IPS-20b (cell line): ENCODE data around the gene IQSEC1.
A peak's percentile ranks its signal among the peaks of the same experiment; 100 is the strongest.

Source experiments
- H3K27ac ChIP-seq: one replicate; pipeline ENCODE4 v1.5.1; 2013; ENCODE audit warnings: low read length
- H3K27me3 ChIP-seq: 2 replicates; pipeline ENCODE4 v1.6.1; 2013; ENCODE audit warnings: mild to moderate bottlenecking, low read length, inconsistent platforms; ENCODE audit not compliant: insufficient read depth
- H3K36me3 ChIP-seq: 2 replicates; pipeline ENCODE4 v1.6.1; 2013; ENCODE audit warnings: low read depth, mild to moderate bottlenecking, inconsistent platforms, low read length, moderate library complexity; ENCODE audit not compliant: insufficient read depth
- H3K4me1 ChIP-seq: 2 replicates; pipeline ENCODE4 v1.6.1; 2013; ENCODE audit warnings: mild to moderate bottlenecking, control low read depth, inconsistent platforms, low read length, moderate library complexity; ENCODE audit not compliant: insufficient read depth
- H3K4me3 ChIP-seq: 2 replicates; pipeline ENCODE4 v1.5.1; 2013; ENCODE audit warnings: mild to moderate bottlenecking, low read length, inconsistent platforms
- H3K9ac ChIP-seq: 2 replicates; pipeline ENCODE4 v1.6.1; 2013; ENCODE audit warnings: low read depth, mild to moderate bottlenecking, inconsistent platforms, low read length, moderate library complexity
- H3K9me3 ChIP-seq: 2 replicates; pipeline ENCODE4 v1.6.1; 2013; ENCODE audit warnings: mild to moderate bottlenecking, low read depth, low read length, inconsistent platforms; ENCODE audit not compliant: insufficient read depth

IQSEC1 gene

DNA sequence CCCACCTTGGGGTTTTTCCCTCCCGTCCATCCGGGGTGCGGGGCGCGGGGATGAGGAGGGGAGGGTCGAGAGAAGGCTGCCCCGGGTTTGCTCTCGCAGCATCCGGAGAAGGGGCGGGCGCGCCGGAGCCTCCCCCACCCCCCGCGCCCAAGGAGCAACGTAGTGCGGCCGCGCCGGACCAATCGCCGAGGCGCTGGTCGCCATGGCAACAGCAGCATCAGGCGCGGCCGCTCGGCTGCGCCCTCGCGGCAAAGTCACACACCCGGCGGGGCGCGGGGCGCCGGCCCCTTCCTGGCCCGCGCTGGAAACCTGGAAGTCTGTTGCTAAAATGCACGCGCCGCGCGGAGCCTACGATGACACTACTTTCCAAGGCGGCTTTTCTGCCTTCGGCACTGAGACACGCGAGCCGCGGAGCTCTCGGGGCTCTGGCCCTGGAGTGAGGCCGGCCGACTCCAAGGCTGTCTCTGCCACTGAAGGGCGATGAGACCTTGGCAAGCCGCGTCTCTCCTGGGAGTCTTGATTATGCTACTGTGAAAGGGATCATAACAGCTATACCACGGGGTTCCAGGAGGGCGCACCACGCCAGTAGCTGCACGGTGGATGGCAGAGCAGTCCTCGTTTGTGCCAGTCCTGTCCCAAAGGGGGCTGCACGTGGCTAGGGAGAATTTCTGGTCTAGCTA, at the start of gene IQSEC1:
TSS of gene IQSEC1 (minus strand) at position 104 of the 680 bp plus-strand sequence. CDS start 415 bp downstream, outside the sequence.
- no peaks in the 10 kb centered on the region for H3K9me3 ChIP-seq
- no peaks in the 10 kb centered on the region; the same call in 1 of the 2 replicates for H3K4me1 ChIP-seq
- no peak within 1 kb of the TSS for H3K27ac ChIP-seq
- no peaks in the 10 kb centered on the region for H3K36me3 ChIP-seq
- H3K27me3 ChIP-seq = peaks cover 45% of the 10 kb centered on the region
- H3K9ac ChIP-seq = no peak within 1 kb of the TSS
- H3K4me3 ChIP-seq = peak within 1 kb of the TSS; percentile 58; the same call in 1 of the 2 replicates

GRCh38 chr3:13122081-13123012, 49.1 kb upstream of the IQSEC1 start:
- Histone ChIP-seq H3K36me3 (no peaks in the 10 kb centered on the region), H3K4me3 (no peak overlapping the region), H3K9ac (no peak overlapping the region), H3K27ac (no peak overlapping the region), H3K9me3 (no peaks in the 10 kb centered on the region), H3K4me1 (no peaks in the 10 kb centered on the region), H3K27me3 (no peaks in the 10 kb centered on the region)

- Histone ChIP-seq H3K4me3 (no peak overlapping the region), H3K36me3 (no peaks in the 10 kb centered on the region), H3K9me3 (no peaks in the 10 kb centered on the region), H3K4me1 (no peaks in the 10 kb centered on the region), H3K9ac (no peak overlapping the region), H3K27me3 (no peaks in the 10 kb centered on the region), H3K27ac (no peak overlapping the region)
These were observed 48.3 kb upstream of the IQSEC1 start for GRCh38 chr3:13121553-13122001.

DNA sequence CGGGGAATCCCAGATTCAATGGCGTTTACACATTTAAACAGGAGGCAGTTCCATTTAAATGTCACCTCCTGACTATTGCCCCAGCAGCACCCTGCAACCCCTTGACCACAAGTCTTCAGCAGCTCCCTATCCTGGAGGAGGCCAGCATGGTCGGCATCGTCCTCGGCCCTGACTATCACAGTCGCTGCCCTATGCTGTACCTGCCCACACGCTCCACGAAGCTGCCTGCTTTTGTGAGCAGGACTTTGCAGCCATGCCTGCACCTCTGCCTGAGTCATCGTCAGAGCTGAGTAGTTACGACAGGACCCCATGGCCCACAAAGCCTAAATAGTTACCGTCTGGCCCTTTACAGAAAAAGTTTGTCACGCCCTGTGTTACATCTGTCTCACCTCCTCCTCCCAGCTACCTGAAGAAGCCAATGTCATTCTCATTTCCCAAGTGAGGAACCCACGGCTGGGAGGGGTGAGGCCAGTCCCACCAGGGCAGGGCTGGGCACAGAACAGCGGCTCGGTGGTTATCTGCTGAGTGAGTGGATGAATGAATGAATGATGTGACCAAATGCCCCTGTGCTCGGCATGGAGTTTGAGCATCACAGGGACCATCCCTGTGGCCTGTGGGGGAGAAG, 47.8 kb upstream of the IQSEC1 start:
- Histone ChIP-seq H3K9me3 (no peaks in the 10 kb centered on the region), H3K4me3 (no peak overlapping the region), H3K27ac (no peak overlapping the region), H3K27me3 (no peaks in the 10 kb centered on the region), H3K36me3 (no peaks in the 10 kb centered on the region), H3K9ac (no peak overlapping the region), H3K4me1 (no peaks in the 10 kb centered on the region)

DNA sequence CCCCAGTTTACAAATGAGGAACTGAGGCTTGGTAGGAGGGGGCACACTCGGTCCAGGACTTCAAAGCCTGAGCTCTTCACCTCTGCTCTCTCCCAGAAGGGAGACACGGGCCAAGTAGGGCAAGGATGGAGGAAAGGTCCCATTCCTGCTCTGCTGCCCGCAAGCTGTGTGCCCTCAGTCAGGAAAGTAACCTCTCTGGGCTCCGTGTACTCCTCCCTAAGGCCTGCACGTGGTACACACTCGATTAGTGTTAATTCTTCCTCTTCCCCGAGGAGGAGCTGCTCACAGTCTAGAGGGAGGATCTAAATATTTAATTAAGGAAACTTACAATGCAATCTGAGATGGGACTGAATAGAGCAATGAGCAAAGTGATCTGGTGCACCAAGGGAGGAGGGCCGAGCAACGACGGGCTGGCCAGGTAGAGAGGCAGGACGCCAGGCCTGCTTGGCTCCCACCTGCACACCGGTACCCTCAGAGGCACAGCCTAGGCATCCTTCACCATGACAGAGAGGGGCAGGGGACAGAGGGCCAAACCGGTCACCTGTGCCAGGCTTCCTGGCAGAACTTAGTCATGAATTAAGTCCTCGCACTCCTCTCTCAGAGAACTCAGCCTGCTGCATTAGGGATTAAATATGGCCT, 47.2 kb upstream of the IQSEC1 start:
- Histone ChIP-seq H3K9ac (no peak overlapping the region), H3K9me3 (no peaks in the 10 kb centered on the region), H3K36me3 (no peaks in the 10 kb centered on the region), H3K27me3 (no peaks in the 10 kb centered on the region), H3K4me3 (no peak overlapping the region), H3K27ac (no peak overlapping the region), H3K4me1 (no peaks in the 10 kb centered on the region)

- no peak overlapping the region for H3K9ac ChIP-seq
- H3K27ac ChIP-seq = no peak overlapping the region
- no peak overlapping the region for H3K4me3 ChIP-seq
- no peaks in the 10 kb centered on the region for H3K9me3 ChIP-seq
- no peaks in the 10 kb centered on the region for H3K36me3 ChIP-seq
- no peaks in the 10 kb centered on the region for H3K27me3 ChIP-seq
- no peaks in the 10 kb centered on the region for H3K4me1 ChIP-seq
These were observed 46.4 kb upstream of the IQSEC1 start for GRCh38 chr3:13119471-13120220.

DNA sequence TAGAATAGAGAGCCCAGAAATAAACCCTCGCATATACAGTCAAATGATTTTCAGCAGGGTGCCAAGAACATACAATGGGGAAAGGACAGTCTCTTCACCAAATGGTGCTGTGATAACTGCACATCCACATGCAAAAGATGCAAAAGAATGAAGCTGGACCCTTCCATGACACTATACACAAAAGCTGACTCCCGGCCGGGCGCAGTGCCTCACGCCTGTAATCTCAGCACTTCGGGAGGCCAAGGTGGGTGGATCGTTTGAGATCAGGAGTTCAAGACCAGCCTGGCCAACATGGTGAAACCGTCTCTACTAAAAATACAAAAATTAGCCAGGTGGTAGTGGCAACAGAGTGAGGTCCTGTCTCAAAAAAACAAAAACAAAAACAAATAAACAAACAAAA, 43.2 kb upstream of the IQSEC1 start:
- H3K4me3 ChIP-seq = no peak overlapping the region
- H3K36me3 ChIP-seq = no peaks in the 10 kb centered on the region
- H3K27me3 ChIP-seq = no peaks in the 10 kb centered on the region
- H3K9me3 ChIP-seq = no peaks in the 10 kb centered on the region
- no peak overlapping the region for H3K27ac ChIP-seq
- no peaks in the 10 kb centered on the region for H3K4me1 ChIP-seq
- H3K9ac ChIP-seq = no peak overlapping the region

DNA sequence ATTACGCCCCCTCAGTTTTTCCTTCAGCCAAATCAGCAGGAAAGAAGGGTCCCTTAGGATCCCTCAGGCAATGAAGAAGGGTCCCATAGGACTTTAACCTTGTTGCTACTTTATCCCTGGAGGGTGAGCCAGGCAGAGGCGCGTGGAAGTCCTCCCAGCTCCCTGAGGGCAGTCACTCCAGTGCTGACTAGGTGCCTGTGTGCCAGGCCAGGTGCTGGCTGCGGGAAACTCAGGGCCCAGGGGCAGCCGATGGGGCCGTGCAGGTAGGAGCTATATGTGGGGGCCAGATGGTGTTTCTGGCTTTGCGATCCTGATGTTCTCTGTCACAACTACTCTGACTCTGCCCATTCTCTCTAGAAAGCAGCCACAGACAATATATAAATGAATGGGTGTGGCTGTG, 42.8 kb upstream of the IQSEC1 start:
- Histone ChIP-seq H3K36me3 (no peaks in the 10 kb centered on the region), H3K27me3 (no peaks in the 10 kb centered on the region), H3K27ac (no peak overlapping the region), H3K9ac (no peak overlapping the region), H3K9me3 (no peaks in the 10 kb centered on the region), H3K4me3 (no peak overlapping the region), H3K4me1 (no peaks in the 10 kb centered on the region)

- no peak overlapping the region for H3K9ac ChIP-seq
- H3K27ac ChIP-seq = no peak overlapping the region
- no peaks in the 10 kb centered on the region for H3K9me3 ChIP-seq
- H3K4me3 ChIP-seq = no peak overlapping the region
- H3K36me3 ChIP-seq = no peaks in the 10 kb centered on the region
- no peaks in the 10 kb centered on the region for H3K4me1 ChIP-seq
- H3K27me3 ChIP-seq = no peaks in the 10 kb centered on the region
These were observed 42.3 kb upstream of the IQSEC1 start for GRCh38 chr3:13115576-13115910.

GRCh38 chr3:13114811-13115575, 41.8 kb upstream of the IQSEC1 start:
- Histone ChIP-seq H3K9ac (no peak overlapping the region), H3K27ac (no peak overlapping the region), H3K4me3 (no peak overlapping the region), H3K4me1 (no peaks in the 10 kb centered on the region), H3K36me3 (no peaks in the 10 kb centered on the region), H3K27me3 (no peaks in the 10 kb centered on the region), H3K9me3 (no peaks in the 10 kb centered on the region)
